ENCODE measurements around the gene NECTIN2.

- TF ChIP-seq, protein P1, sequence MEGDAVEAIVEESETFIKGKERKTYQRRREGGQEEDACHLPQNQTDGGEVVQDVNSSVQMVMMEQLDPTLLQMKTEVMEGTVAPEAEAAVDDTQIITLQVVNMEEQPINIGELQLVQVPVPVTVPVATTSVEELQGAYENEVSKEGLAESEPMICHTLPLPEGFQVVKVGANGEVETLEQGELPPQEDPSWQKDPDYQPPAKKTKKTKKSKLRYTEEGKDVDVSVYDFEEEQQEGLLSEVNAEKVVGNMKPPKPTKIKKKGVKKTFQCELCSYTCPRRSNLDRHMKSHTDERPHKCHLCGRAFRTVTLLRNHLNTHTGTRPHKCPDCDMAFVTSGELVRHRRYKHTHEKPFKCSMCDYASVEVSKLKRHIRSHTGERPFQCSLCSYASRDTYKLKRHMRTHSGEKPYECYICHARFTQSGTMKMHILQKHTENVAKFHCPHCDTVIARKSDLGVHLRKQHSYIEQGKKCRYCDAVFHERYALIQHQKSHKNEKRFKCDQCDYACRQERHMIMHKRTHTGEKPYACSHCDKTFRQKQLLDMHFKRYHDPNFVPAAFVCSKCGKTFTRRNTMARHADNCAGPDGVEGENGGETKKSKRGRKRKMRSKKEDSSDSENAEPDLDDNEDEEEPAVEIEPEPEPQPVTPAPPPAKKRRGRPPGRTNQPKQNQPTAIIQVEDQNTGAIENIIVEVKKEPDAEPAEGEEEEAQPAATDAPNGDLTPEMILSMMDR (IDR thresholded peaks at IDR 0.05): no peak
- TF ChIP-seq EZH2 (IDR thresholded peaks at IDR 0.05; ENCODE audit: borderline replicate concordance, insufficient read depth, low read depth, low read length, poor library complexity, severe bottlenecking): no peak
These were observed 51.7 kb downstream of the NECTIN2 start for GRCh38 chr19:44897835-44898234.

Measured in B cell (primary cell).